Stimulated activated CD8-positive, alpha-beta memory T cell treated with anti-CD3 and anti-CD28 coated beads, Interleukin-4, amount 100 ng/mL, for 4 hours (primary cell): ENCODE measurements around the gene PAM.
A peak's percentile ranks its signal among the peaks of the same experiment; 100 is the strongest.

Source experiments
- DNase-seq, 2 donors: peaks; one replicate each; pipeline ENCODE4 v3.0.0-alpha.2; 2020; ENCODE audit warnings: low read depth in 2 of 2, low spot score in 1 of 2

PAM gene

DNA sequence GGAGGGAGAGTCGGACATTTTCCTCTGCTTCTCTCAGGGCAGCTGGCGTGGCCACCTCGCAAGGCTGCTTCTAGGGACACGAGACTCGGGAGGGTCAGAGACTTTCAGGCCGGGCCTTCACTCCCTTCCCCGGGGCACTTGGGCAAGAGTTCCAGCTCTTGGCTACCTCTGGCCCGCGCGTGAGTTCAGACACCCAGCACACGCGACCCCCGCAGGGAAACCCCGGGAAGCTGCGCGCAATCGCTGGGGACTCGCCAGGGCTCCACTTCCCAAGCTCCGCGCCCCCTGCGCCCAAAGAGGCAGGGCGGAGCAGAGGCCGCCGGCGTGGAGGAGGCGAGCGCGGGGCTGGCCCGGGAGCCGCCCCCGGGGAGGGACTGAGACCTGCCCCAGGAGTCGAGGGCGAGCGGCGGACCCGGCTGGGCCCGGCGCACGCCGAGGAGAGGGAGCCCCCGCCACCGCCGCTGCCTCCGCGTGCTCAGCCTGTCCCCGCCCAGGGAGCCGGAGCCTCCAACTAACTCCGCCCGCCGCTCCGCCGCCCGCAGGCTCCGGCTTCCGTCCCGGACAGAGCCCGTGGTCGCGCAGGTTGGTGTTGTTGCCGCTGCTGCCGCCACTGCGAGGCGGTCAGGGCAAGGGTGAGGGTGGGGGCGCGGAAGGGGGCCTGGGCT lies at the start of gene PAM:
Gene PAM (plus strand): TSS at position 539 of the 665 bp plus-strand sequence. CDS start 110,891 bp downstream, outside the sequence.
- DNase-seq = peak; percentile 38 to 60

GRCh38 chr5:102711525-102712385 lies 43.4 kb upstream of the PAM start:
- DNase-seq = no peak

GRCh38 chr5:102713278-102713677 lies 41.8 kb upstream of the PAM start:
- no peak for DNase-seq

GRCh38 chr5:102713682-102714231 lies 41.3 kb upstream of the PAM start:
- DNase-seq = no peak

DNA sequence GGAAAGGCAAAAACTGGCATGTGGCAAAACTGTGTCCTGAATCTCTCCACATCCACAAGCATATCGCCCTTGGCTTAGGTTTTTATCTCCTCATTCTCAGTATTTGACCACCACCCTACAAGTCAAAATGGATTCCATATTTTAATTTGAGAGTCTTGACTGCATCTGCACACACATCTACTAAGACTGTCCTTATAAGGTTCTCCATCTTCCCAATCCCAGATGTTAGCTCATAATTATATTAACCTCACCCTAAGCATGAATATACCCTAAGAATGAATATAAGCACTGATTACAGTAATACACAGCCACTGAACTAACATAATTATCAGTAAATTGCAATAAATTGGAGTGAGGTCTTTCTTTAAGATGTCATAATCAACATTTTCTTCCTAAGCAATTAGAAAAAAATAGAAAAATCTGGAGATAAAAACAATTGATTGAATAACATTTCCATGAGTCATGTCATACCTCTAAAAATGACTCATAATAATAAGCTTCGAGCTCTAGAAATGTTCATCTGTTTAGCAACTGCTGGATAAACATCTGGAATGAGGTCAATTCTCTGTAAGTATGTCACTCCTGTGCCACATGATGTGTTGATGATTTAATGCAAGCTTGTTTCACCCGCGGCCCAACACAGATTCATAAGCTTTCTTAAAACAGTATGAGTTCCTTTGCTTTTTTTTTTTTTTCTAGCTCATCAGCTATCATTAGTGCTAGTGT lies 39.9 kb upstream of the PAM start:
- no peak for DNase-seq

GRCh38 chr5:102716017-102716416 lies 39.1 kb upstream of the PAM start:
- no peak for DNase-seq

DNA sequence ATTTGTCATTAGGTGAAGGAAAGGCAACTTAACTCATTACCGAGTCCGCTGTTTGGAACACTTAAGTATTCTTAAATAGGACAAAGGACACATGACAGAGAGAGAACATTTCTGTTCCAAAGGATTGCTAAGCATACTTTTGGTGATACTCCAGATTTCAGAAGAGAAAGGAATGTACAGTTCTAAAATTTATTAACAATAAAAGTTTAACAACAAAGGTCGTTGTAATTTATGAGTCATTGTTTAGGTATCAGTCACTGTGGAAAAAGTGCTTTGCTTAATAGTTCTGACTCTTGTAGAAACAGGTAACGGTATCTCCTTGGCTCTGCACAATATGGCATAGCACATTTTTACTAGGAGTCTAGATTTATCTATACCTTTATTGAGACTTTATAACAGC lies 36.3 kb upstream of the PAM start:
- no peak for DNase-seq

- no peak for DNase-seq
Measured at GRCh38 chr5:102719886-102720285, 35.2 kb upstream of the PAM start.

DNA sequence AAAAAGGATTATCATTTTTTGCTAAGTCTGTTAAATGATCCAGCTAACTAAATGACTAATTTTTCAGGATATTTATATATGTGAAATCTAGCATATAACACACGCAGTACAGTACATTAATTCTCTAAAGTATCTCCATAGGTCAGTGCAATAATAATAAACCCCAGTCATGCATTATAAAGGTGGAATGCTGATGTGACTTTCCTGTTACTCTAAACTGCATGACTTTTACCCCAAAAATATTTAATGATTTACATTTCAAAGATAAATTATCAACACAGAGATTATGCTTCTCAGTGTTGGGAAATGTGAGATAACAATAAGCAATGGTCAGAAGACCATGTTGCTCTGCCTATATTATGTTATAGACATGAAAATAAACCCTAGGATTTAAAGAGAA lies 34.1 kb upstream of the PAM start:
- DNase-seq = no peak

DNA sequence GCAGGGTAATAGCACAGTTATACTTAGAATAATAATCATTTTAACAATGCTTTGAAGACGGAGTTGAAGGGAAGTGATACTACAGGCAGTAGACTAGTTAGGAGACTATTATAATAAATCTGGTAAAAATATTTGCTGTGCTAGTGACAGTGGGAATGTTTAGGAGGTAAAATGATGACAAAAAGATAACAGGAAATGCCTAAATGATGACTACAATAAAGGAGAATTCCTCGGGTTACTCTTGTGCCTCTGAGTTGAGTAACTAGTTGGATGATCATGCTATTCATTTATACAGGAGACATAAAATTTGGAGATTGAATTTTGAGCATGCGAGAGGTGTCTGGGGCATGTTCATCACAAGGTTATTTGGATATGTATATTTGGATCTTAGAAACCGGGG lies 32.2 kb upstream of the PAM start:
- no peak for DNase-seq

DNA sequence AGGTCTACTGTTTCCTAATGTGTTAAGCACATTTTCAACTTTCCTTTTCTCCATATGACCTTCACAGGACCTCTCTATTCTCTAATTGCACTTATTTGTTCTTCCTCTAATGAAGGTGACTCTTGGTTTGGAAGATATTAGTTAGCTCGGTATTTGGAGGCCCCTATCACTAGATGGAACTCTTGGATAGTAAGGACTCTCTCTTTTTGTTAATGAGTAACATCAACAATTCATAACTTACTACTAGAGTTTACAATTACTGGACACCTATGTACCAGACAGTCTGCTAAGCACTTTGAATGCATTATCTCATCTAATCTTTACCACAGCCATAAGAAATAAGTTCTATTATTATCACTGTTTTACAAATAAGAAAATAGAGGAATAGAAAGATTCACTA lies 23.4 kb upstream of the PAM start:
- DNase-seq = no peak

GRCh38 chr5:102733534-102733933 lies 21.6 kb upstream of the PAM start:
- no peak for DNase-seq

DNA sequence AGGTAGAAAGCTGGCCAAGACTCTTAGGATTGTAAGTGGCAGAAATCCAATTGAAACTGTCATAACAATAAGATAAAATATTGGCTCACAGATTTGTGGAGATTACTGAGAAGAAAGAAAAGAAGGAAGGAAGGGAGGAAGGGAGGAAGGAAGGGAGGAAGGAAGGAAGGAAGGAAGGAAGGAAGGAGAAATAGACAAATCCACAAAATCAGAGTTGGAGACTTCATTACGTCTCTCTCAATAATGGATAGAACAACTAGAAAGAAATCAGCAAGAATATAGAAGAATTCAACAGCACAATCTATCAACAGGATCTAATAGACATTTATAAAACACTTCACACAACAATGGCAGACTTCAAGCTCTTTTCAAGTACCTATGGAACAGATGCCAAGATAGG lies 17.9 kb upstream of the PAM start:
- DNase-seq = no peak

GRCh38 chr5:102737805-102738469 lies 17.2 kb upstream of the PAM start:
- DNase-seq = no peak

DNA sequence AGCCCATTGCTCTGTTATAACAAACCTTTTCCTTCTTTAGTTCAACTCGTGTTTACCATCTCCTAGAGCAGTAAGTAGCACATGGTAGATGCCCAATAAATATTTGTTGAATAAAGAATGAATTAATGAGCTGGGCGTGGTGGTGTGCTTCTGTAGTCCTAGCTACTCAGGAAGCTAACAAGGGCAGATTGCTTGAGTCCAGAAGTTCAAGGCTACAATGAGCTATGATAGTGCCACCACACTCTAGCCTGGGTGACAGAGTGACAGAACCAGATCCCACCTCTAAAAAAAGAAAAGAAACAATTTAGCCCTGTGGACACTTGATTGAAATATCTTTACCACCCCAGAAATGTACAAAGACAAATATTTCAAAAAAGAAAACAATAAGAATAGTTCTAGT lies 14.6 kb upstream of the PAM start:
- no peak for DNase-seq

DNA sequence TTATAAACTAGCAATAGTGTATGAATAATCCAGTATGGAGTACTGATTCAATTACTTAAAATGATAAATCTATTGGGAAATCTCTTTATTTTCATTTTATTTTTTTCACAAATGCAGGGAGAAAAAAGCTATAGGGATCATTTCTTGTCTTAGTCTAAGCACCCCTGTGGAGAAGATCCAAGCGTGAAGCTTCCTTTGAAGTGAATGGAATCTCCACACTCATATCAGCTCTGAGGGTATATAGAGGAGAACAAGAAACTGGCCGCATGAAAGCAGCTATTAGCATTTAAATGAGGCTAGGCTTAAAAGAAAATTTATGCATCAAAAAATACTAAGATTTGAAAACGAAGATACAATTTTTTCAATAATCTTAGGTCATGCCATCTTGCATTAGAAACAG lies 12.9 kb upstream of the PAM start:
- DNase-seq = no peak

DNA sequence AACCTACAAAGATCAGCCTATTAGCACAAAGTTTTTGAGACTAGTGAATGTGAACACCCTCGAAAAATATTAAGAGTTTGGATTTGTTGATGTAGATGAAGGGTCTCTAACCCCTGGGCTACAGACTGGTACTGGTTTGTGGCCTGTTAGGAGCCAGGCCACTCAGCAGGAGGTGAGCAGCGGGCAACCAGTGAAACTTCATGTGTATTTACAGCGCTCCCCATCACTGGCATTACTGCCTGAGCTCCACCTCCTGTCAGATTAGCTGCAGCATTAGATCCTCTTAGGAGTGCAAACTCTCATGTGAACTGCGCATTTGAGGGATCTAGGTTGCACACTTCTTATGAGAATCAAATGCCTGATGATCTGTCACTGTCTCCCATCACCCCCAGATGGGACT lies 11.2 kb upstream of the PAM start:
- DNase-seq = no peak

DNA sequence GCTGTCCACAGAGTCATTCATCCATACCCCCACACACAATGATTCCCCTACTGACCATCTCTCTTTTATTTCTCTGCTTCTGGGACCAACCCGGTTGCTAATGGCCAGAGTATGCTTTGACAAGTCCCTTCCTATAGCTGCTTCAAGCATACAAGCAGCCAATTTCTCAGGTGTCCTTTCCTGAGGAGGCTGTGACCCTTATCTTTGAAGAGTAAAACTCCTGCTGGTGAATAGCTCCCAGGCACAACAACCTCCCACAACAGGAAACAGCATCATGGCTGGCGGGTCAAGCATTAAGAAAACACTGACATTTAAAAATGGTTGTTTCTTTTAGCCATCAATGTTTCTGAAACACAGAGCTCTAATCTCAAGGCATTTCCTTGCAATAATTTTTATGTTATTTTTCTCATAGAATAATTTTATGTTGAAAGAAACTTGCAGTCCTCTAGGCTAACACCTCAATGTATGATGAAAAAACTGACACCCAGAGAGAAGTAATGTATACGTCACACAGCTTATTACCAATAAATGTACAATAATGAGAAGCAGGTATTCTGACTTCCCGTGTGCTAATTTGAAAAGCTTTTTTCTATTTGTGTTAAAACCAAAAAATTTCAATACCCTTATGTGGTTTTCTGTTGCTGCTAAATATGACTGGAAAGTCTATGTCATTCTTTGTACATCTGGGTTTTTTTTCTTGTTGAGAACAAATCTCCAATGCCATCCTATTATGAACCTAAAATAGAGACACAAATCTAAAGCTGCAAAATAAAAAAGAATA lies 7.5 kb upstream of the PAM start:
- no peak for DNase-seq

- no peak for DNase-seq
Measured at GRCh38 chr5:102749416-102750030, 5.6 kb upstream of the PAM start.
